Stimulated activated CD8-positive, alpha-beta memory T cell treated with anti-CD3 and anti-CD28 coated beads, Interleukin-15, amount 100 ng/mL, for 1 hour (primary cell): ENCODE data around the gene CALHM5.
"Not testable (repeated sequence)": the region's sequence is repeated elsewhere in the genome, so short reads cannot be mapped to it uniquely, and the experiment has no call there.

ENCODE experiments used
- DNase-seq: peaks from one replicate; pipeline ENCODE4 v3.0.0-alpha.2; 2020; ENCODE audit warnings: low read depth

CALHM5 gene, protein sequence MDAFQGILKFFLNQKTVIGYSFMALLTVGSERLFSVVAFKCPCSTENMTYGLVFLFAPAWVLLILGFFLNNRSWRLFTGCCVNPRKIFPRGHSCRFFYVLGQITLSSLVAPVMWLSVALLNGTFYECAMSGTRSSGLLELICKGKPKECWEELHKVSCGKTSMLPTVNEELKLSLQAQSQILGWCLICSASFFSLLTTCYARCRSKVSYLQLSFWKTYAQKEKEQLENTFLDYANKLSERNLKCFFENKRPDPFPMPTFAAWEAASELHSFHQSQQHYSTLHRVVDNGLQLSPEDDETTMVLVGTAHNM

DNA sequence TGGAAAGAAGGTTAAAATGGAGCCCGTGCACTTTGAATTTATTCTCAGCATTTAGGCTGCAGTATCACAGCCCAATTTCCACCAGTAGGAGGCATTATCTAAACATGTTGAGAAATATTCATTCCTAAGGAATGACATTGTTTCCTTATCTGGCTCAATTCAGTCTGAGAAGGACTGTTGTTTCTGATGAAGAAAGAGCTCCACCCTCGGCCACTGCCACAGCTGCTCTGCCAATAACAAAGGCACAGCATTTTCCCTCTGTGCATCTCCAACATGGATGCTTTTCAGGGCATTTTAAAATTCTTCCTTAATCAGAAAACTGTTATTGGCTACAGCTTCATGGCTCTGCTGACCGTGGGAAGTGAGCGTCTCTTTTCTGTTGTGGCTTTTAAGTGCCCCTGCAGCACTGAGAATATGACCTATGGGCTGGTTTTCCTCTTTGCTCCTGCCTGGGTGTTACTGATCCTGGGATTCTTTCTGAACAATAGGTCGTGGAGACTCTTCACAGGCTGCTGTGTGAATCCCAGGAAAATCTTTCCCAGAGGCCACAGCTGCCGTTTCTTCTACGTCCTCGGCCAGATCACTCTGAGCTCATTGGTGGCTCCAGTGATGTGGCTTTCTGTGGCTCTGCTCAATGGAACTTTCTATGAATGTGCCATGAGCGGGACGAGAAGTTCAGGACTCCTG is at the start of gene CALHM5:
CALHM5 (plus strand) TSS at position 216 of the 687 bp plus-strand sequence; CDS start at position 274, 58 bp downstream.
- no peak for DNase-seq

DNA sequence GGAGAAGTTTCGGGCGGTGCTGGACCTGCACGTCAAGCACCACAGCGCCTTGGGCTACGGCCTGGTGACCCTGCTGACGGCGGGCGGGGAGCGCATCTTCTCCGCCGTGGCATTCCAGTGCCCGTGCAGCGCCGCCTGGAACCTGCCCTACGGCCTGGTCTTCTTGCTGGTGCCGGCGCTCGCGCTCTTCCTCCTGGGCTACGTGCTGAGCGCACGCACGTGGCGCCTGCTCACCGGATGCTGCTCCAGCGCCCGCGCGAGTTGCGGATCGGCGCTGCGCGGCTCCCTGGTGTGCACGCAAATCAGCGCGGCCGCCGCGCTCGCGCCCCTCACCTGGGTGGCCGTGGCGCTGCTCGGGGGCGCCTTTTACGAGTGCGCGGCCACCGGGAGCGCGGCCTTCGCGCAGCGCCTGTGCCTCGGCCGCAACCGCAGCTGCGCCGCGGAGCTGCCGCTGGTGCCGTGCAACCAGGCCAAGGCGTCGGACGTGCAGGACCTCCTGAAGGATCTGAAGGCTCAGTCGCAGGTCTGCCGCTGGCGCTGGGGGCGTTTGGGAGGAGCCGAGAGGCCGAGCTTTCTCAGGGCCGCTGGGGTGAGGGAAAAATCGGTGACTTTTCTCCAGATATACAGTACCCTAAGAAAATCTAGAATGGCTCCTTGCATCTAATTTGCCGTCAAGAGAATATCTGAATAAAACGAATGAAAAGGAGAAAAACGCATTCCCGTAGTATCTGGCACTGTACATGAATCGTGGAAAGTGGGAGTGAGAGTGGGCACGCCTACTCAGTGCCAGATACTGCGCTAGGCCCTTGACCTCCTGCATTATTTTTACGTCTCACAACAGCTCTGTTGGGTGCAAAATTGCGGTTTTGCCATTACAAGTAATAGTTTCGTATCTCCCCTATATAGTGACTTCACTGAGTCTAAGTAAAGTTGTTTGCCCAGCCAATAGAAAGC is 49.2 kb upstream of the CALHM5 start:
- DNase-seq = no peak

DNA sequence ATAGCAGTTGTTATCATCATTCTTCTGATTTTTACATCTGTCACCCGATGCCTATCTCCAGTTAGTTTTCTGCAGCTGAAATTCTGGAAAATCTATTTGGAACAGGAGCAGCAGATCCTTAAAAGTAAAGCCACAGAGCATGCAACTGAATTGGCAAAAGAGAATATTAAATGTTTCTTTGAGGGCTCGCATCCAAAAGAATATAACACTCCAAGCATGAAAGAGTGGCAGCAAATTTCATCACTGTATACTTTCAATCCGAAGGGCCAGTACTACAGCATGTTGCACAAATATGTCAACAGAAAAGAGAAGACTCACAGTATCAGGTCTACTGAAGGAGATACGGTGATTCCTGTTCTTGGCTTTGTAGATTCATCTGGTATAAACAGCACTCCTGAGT is 48.1 kb upstream of the CALHM5 start:
- no peak for DNase-seq

DNA sequence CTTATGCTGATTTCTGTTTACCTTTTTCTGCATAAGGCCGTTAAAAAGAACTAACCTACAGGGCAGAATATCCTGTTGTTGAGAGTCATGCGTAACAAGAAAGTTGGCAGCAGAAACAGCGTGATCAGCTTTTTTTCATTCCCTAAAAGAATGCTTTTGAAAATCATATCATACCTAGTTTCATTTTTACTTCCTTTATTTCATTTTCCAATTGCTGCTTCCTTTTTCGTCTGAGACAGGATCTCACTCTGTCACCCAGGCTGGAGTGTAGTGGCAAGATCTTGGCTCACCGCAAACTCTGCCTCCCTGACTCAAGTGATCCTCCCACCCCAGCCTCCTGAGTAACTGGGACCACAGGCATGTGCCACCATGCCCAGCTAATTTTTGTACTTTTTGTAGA is 46.2 kb upstream of the CALHM5 start:
- no peak for DNase-seq

DNA sequence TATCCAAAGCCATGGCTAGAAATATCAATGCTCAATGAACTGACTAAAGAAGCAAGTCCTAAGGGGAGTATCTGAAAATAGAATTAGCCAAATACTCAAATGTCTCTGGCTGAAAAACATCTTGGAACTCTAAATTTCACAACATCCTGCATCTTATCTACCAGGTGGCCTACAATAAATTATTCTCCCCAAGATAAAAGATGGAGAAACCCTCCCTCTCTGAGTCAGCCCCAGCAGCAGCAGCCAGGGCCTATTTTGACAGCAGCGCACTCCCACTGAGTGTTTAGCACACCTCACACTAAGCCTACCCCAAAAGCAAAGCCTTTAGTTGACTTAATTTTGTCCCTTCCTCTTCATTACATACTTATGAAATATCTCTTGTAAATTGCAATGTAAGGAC is 44.3 kb upstream of the CALHM5 start:
- DNase-seq = no peak

DNA sequence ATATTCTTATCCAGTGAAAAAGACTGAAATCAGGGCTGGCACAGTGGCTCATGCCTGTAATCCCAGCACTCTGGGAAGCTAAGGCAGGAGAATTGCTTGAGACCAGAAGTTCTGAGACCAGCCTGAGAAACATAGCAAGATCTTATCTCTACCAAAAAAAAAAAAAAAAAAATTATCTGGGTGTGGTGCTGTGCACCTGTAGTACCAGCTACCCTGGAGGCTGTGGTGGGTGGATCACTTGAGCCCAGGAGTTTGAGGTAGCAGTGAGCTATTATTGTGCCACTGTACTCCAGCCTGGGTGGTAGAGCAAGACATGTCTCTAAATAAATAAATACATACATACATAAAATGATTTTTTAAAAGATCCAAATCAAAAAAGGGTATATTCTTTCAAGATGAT is 43.9 kb upstream of the CALHM5 start:
- no peak for DNase-seq

DNA sequence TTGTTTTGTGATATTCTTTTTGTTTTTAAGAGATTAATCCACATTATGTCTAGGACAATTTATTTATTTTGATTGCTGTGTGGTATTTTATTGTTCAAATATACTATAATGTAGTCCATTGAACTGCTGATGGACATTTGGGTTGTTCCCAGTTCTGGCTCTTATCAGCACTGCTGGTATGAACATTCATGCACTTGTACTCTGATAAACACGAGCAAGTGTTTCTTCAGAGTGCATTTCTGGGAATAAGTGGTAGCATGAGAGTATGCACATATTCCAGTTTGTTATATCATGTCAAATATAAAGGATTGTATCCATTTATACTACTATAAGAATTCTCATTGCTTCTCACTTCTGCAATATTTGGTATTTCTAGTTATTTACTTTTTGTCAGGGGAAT is 43.1 kb upstream of the CALHM5 start:
- no peak for DNase-seq

DNA sequence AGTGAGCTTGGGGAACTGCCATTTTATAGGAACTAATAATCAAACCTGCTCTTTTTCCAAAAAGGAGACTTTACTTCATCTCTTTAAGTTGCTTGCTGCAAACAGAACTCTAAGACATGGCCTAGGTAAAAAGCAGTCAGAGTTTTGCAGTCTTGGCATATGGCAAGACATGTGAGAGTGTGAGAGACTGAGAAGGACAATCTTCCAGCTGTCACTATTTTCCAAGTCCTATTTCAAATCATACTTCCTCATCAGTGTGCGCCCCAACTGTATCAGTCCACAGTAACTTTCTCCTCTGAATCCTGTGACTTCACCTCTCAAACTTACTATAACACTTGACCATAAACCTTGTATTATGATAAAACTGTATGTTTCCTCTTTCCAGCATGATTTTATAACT is 39.9 kb upstream of the CALHM5 start:
- DNase-seq = no peak

DNA sequence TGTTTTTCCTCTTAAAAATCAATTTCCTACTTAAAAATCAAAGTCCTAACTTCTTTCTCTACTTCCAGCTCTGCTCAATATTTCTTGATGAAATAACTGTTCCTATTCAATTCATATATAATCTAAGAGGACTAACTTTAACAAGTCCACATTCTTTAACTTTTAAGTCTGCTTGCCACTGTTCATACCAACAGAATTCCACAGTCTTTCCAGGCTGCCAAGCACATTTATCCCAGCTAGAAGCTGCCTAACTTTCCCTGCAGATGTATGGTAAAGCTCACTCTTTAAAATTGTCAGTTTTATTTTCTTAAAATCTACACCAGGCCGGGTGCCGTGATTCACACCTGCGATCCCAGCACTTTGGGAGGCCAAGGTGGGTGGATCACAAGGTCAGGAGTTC is 38.7 kb upstream of the CALHM5 start:
- DNase-seq = no peak

DNA sequence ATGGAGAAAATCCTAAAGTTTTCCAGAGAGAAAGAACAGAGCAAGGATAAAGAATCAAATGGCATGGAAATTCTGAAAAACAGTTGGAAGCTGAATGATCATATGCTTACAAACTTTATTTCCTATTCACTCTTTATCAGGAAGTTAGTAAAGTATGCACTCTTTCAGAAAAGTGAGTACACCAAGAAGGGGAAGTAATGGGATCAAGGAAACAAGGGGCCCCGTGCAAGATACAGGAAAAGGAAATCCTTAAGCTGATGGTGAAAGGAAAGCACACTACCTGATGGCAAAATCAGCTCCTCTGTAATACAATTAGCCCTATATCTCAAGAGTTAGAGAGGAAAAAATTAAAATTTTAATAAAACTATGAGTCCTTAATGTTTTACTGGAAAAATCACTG is 36.3 kb upstream of the CALHM5 start:
- DNase-seq = no peak

DNA sequence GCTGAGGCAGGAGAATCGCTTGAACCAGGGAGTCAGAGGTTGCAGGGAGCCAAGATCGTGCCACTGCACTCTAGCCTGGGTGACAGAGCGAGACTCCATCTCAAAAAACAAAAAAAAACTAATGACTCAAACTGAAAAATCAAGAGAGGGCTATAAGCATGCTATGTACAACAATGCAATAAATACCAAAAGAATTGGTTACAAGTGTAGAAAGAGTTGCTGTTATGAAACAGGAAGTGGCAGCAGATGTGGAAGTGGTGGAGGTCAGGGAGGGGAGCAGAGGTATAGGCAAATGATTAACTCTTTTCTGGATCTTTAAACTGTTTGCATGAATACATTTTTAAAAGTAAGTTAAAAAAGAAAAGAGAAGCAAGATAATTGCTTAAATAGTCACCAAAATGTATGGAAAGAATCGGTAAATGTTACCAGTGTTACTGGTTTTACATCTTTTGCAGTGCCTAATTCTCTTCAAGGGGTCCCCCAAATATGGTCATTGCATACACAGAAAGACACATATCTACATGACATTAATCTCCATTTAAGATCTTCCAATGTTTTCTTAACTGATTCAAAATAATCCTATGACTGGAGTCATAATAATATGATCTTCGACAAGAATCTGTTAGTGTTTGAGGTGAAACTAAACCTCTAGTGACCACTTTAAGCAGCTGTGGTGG is 35.3 kb upstream of the CALHM5 start:
- DNase-seq = no peak

DNA sequence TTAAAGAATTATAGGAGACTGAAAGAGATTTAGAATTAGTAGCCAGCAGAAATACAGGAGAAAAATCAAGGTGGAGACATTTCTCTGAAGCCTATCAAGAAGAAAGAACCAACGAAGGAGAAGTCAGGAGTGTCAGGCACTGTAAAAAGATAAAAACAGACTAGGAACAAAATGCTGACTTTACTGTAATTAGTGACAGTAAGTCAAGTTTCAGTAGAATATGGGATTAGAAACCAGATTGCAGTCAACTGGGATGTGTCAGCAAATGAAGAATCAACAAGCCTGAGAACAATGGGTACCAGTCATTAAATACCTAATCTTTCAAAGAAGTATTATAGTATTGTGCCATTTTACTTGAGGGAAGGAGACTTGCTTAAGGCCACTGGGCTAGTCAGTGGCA is 28.7 kb upstream of the CALHM5 start:
- no peak for DNase-seq

DNA sequence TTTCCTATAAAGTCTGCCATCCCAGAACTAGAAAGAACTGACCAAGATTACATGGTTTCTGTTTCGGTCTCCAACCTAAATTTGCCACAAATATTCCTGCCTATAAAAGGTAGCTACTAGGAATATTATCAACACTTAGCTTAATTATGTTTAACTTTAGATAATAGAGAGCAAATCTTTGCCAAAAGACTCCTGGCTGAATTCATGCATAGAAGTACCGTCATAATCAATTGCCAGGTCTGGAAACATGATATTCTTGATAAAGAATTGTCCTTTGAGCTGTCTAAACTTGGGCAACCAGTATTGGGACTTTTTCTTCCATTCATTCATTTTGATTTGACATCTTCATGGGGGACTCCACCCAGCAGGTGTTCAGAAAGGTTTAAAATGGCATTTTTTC is 27.8 kb upstream of the CALHM5 start:
- DNase-seq = no peak

DNA sequence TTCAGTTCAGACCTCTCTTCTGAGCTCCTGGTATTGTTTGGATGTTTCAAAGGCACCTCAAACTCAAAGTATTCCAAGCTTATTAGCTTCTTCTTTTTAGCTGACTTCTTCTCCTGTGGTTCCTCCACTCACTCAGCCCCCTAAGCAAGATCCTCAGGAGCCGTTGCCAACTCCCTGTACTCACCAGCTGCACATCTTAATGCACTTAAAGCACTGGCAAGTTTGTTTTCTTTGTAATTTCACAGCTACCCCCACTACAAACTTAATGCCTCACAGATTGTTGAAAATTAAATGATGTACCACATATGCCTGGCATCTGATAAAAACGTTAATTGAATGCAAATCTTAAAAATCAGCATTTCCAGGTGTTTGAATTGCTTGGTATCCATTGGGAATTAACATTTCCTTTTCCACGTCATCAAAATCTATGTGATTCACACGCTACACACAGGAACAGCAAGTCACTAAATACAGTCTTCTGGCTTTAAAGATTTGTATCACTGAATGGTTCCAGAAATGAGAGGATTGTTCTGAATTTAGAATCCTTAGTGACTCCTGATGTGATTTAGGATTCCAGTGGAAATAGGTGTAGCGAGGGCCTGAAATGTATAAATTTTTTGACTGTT is 25.8 kb upstream of the CALHM5 start:
- no peak for DNase-seq

DNA sequence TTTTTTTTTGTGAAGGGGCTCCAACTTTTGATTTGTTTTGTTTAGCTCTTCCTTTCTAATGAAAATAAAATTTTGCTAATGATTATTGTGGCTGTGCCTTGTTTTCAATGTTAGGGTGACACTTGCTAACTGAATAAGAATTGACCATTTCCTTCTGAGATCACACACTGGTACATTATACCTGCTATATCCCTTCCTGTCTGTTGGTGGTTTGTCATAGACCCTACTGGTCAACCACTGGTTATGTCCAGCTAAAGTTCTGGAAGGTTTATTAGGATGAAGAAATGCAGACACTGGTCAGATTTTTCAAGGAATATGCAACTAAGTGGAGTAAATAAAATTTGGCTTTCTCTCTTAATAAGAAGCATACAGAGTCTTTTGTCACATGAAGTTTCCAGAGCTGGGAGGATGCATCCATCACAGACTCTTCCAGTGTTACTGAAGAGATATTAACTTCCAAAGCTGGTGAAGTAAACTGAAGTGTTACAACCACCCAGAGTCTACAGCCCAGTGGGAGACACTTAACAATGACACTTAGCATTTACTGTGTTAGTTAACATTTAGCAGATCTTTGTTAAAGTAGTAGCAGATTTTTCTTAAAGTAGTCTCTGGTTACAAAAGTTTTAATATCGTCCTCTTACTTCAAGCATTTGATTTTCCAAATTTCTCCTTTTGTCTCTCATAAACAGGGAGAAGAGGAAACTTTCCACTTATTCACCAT is 19.7 kb upstream of the CALHM5 start:
- DNase-seq = no peak

DNA sequence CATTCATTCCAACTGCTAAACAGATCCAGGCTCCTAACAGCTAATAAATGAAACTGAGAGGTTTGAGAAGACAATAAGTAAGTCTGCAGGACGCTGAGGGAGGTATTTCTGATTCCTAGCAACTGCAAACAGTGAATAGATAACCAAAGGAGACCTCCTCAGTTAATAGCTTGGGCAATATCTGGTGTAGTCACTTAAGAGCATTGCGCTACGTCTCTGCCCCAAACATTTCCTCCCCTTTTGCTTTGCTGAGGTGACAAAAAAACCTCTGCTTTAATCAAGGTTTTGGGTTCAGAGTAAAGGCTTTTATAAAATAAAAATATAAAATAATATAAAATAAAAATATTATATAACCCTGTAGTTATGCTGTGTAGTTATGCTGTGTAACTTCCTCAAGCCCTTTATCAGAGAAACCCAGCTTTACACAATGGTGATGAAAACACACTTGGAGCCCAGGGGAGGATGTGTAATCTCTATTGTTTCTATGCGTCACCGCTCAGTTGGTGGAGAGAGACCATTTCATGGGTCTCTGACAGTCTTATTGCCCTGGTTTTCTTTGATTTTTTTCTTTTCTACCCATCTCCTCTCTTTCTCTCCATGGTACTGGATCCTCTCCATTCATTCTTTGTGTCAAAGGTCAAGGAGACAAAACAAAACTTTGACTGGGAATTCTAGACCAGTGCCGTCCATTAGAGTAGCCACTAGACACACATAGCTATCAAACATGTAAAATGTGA is 18.9 kb upstream of the CALHM5 start:
- DNase-seq = no peak

DNA sequence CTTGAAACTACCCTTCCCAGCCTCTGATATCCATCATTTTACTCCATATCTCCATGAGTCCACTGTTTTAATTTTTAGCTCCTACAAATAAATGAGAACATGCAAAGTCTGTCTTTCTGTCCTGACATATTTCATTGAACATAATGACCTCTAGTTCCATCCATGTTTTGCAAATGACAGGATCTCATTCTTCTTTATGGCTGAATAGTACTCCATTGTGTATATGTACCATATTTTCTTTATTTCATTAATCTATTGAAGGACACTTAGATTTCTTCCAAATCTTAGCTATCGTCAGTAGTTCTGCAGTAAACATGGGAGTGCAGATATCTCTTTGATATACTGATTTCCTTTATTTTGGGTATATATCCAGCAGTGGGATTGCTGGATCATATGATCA is 16.3 kb upstream of the CALHM5 start:
- DNase-seq = not testable (repeated sequence)

DNA sequence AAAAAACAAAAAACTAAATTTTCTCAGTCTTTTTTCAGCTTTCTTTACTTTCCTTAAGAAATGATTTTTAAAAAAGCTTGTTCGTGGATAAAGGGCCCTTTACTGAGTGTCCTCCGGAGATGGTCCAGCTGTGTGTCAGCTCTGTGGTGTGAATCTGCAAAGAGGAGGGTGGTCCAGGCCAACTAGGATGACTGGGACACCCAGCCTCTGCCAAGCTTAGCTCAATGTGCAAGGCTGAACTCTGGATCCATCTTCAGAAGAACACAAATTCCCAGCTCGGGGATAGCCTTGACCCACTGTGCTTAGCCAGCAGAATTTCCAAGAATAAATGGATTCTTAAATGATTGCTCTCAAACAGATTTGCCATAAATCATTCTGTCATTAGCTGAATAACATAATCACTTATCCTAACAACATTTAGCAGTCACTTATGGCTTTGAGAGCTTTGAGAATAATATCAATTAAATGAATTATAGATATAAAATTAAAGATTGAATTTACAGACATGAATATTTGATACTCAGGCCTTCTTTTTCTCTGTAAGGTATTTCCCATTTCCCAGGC is 14.2 kb upstream of the CALHM5 start:
- no peak for DNase-seq

DNA sequence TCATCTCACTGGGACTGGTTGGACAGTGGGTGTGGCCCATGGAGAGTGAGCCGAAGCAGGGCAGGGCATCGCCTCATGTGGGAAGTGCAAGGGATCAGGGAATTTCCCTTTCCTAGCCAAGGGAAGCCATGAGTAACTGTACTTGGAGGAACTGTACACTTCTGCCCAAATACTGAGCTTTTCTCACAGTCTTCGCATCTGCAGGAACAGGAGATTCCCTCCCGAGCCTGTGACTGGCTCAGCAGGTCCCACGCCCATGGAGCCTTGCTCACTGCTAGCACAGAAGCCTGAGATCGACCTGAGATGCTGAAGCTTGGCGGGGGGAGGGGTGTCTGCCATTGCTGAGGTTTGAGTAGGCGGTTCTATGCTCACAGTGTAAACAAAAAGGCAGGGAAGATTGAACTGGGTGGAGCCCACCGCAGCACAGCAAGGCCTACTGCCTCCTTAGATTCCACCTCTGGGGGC is 10.4 kb upstream of the CALHM5 start:
- no peak for DNase-seq

DNA sequence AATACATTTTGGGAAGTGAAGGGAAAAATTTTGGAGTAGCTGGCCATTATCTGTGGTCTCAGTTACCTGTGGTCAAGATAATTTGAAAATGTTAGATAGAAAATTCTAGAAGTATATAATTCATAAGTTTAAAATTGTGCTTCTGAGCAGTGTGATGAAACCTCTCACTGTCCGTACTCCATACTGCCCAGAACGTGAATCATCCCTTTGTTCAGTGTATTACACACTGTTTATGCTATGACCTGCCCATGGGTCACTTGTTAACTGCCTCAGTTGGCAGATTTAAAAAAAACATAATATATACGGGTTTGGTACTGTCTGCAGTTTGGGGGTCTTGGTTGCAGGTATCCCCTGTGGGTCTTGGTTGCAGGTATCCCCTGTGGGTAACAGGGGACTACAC is 4.1 kb upstream of the CALHM5 start:
- no peak for DNase-seq
